Activated T-helper 1 cell treated with Interleukin-2 at 50 U/mL for 16 hours (primary cell): ENCODE results near the gene PARP3.

Source experiments
- DNase-seq: peaks from one replicate; pipeline ENCODE4 v3.0.0-alpha.2; 2020; ENCODE audit warnings: low read depth

The PARP3 gene

DNA sequence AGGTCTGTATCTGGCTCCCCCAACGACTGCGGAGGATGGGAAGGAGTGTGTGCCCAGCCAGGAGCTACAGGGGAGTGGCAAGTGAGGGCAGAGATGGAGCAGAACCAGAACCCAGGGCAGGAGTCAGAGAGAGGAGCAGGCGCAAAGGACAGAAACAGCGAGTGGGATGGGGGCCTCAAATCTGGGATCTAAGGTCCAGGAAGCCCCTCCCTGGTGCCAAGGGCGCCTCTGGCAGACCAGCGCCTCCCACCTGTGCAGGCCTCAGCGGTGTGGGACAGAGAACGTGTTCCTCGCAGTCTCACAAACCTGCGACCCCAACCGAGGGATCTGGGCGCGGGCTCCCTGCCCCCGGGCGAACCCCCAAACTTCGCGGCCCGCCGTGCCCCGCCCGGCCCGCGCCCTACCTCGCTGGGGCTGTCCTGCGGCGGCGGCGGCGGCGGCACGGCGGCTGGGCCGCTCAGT is 24.8 kb downstream of the PARP3 start:
- no peak for DNase-seq

DNA sequence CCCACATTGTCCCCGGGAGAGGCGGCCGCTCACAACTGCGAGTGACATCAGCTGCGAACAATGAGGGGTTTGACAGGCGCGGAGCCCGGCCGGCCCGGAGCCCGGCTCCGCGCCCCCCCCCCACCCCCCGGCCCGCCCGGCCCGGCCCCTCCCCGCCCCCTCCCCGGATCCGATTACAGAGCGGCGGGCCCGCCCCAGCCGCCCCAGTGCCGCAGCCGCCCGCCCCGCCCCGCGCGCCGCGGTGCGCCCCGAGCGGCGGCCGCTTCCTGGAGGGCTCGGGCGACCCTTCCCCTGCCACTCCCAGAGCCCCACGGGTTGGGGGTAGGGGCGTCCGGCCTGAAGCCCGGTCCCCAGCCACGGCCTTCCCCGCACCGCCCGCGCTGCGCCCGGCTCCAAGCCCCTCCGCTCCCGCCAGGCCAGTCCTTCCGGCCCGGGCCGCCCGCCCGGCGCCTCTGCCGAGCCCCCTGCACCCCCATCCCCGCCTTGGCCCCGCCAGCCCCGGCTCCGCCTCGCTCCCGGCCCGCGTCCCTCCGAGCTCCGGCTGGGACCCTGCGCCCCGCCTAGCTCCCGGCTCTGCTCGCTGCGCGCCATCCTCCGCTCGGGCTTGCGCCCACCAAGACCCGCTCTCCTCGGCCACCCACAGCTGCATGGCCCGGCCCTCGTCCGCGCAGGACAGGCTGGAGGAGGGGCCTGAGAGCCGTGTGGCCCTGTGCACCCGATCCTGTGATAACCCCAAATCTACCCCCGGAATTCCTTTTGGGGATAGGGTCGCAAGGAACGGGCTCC is 25.4 kb downstream of the PARP3 start, which contains the start of gene PCBP4:
Gene PCBP4, minus strand, starts transcription at position 71 of the 786 bp plus-strand sequence. CDS start 6,214 bp downstream, outside the sequence.
- DNase-seq: peak; percentile 30

DNA sequence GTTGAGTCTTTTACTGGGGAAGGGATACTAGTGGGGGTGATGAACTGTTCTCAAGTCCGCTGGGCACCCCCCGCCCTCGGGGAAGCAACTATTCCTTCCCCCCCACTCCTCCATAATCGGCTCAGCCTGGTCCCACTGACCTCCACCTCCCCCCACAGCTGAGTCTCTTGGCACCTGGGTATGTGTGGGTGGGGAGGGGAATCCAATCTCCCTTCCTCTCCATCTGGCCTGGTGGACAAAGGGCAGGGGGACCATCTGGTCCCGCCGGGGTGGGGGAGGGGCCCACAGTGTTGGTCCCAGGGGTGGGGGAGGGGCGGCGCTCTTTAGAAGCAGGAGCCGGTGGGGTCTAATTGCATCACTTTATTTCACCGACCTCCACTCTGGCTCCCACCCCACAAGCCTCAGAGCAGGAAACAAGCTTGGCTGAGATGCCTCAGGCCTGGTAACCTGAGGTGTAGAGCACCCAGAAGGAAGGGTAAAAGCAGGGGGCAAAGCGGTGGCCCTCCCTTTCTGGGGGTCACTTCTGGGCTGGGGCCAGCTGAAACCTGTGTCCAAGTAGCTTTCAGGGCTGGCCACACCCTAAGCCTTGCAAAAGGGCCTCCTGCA is 26.1 kb downstream of the PARP3 start:
- DNase-seq: no peak

DNA sequence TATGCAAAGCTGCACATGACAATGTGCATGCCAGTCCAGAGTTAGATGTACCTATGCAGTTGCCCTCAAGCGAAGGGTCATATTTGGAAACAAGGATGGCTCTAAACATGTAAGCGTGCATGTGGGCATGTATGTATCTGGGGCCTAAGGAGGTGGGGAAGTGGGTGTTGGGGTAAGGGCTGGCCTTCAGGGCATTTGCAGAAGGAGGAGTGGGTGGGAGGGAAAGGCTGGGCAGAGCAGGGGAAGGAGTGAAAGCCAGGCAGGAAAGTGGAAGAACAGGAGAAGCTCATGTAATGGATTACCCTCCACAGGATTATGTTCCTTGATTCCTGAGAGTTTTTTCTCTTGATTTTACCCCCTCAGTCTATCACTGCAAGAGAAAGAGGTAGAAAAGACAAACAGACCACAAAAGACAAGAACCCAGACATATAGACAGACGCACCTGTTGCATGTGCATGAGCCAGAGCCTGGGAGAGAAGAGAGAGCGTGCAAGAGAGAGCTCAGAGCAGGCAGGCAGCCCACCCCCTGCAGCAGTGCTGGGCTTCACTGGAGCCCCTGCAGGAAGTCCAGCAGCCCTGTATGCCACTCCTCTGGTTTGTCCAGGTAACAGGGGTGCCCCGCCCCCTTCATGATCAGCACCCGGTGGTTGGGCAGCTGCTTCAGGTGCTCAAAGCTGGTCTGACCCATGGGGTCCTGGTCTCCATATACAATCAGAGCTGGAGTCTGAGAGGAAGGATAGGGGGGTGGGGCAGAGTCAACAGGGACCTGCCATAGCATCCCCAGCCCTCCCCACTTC is 26.9 kb downstream of the PARP3 start:
- DNase-seq: no peak

DNA sequence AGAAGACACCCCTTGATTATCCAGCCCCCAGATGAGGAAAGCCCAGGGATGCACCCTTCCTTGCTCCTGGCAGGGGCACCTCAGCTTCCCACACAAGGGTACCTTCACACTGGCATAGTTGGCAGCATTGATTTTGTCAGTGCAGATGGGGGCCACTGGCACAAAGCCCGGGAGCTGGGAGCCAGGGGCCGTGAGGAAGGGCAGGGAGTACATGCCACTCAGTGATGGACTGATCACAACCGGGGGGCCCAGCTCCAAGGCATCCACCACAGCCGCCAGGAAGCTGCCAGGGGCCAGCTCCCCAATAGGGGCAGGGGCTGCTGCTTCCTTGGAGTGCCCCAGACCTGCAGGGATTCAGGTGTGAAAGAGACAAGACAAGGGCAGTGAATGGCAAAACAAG is 27.7 kb downstream of the PARP3 start:
- DNase-seq: no peak

DNA sequence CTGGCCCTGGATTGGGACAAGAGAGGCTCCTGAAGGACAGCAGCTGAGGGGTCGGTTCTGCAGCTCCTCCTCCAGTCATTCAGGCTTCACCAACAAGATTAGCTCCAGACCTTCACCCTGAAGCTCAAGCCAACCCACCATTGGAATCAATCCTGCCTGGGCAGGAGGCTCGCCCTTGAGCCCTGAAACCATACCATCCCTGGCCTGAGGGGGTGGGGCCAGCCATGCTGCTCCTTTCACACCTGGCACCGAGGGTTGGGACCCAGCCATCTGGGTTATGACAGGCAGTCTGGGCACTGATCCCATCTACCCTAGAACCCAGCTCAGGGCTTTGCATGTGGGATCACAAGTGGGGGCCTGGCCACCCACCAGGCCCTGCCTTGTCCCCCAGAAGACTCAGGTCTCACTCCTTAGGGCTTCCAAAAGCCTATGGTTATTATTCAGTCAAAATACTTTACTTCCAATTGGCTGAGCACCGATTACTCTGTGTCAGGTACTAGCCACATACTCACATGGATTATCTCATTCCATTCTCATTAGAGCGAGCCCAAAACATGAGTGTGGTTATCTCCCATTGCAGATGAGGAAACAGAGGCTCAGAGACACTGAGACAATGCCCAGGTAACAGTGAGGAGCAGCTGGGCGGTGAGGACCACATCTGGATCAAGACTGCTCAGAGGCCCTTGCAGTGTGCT is 28.6 kb downstream of the PARP3 start:
- DNase-seq: no peak

DNA sequence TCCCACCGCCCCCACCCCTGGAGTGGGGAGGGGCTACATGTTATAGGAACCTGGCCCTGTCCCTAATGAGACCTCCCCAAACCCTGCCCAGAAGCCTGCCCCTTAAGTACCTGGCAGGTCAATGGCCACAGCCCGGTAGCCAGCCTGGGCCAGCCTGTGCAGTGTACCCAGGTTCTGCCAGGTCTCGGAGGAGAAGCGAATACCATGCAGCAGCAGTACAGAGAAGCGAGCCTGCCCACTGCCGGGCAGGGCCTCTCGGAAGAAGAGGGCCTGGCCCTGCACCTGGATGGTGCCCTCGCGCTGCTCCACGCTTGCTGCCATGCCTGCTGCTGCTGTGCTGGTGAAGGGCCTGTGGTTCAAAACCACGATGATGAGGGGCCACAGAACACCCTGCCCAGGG is 29.2 kb downstream of the PARP3 start:
- no peak for DNase-seq

DNA sequence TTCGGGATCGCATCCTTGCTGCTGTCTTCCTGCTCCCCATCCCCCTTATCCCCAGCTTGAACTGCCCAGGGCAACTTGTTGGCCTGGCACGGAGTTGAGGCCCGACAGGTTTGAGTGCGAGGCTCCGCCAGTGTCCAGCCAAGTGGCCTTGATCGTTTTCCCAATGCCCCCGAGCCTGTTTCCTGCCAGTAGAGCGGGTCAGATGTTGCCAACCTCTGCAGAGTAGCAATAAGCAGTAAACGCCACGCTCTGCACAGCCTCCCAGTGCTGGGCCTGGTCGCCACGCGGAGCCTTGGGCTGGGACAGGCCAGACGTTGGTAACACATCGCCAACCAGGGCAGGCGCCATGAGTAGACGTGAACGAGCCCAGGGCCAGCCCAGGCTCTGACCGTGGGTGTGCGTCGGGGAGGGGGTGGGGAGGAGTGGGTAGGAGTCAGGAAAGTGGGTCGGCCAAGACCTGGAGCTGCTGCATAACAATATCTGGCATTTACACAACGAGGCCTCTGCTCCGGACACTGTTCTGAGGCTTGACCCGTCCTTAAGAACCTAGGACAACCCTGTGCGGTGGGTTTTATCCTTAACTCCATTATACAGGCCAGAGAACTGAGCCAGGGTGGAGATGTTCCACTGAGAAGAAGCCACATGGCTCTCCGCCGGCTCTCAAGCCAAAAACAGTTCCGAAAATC is 32.3 kb downstream of the PARP3 start:
- DNase-seq: no peak

DNA sequence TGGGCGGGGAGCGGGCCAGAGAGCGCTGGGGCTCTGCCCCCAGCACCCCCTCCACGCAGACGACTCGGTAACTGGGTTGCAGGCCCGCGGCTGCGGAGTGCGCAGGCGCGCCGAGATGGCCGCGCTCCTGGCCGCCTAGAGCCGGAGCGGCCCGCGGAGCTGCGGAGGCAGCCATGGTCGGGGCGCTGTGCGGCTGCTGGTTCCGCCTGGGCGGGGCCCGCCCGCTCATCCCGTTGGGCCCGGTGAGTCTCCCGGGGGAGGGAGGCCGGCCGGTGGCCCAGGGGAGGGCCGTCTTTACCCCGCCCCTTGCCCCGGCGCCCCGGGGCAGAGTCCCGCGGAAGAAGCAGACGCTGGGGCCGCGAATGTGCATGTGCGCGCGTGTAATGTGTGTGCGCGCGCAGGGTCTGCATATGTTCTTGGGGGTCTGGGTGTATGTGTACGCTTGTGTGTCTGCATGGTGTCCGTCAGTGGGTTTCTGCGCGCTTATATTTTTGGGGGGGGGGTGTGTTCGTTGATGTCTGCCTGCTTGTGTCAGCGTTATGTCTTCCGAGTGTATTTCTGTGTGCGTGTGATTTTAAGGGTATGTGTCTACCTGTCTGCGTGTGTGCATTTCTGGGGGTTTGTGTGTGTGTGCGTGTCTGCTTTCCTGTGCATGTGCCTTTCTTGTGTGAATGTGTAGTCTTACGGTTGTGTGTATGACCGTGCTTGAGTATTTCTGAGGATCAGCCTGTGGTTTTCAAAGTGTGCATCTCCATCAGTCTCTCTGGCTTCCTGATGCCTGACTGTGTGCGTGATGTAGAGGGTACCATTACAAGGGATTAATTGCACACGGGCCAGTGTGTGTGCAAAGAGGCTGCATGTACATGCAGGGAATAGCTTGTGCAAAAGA is 33.0 kb downstream of the PARP3 start, which contains the start of gene ABHD14A:
Gene ABHD14A, plus strand, starts transcription at position 102 of the 889 bp plus-strand sequence. Its CDS starts 72 bp downstream, at position 174.
- DNase-seq: peak; percentile 69

DNA sequence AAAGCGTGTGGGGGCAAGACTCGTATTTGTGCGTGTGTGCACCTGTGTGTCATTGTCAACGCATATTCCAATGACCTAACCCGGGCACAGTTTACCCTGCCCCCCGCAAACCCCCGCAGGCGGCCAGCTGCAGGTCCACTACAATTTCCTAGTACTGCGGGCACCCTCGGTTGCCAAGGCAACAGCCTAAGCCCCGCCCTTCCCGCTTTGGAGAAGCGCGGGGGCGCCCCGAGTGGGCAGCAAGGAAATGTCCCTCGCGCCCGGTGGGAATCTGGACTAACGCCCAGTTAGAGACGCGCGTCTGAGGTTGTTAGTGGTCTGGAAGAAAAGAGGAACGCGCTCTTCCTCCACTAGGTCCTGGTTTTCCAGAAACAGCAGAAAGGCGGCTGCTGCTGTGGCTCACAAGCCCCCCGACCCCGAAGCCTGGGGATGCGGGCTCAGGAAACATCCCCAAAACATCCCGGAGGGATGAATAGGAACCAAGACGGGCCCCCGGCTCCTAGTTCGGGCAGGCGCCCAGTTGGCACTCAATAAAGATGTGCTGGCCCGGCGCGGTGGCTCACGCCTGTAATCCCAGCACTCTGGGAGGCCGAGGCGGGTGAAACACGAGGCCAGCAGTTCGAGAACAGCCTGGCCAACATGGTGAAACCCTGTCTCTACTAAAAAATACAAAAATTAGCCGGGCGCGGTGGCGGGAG is 33.8 kb downstream of the PARP3 start:
- no peak for DNase-seq

DNA sequence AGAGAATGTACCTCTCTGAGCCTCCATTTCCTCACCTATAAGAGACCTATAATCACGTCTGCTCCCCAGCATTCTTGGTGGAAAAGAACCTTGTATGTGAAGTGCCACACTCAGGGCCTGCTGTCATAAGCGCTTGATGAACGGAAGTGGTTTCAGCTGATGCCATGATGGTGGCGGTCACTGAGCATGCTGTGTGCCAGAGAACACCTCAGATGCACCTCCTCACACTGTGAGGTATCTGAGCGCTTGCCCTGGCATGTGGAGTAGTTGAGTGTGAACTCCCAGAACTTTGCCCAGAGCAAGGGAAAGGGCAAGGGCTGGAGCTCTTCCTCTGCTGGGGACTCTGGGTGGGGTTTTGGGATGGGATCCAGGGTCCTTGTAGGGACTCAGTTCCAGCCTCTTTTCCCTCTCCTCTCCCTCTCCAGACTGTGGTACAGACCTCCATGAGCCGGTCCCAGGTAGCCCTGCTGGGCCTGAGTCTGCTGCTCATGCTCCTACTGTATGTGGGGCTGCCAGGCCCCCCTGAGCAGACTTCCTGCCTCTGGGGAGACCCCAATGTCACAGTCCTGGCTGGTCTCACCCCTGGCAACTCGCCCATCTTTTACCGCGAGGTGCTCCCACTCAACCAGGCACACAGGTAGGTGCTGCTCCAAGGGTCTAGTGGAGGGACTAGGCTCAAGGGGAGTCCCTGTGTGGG is 35.4 kb downstream of the PARP3 start:
- no peak for DNase-seq

DNA sequence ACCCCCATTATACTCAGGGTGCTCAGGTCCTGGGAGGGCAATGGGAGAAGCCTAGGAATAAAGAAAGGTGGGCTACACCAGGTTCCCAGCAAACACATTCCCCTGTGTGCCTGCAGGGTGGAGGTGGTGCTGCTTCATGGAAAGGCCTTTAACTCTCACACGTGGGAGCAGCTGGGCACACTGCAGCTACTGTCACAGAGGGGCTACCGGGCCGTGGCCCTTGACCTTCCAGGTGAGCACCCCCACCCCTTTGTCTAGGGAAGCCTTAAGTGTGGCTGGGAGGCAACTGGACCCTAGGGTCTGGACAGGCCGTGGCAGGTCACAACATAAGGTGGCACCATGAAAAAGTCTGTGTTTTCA is 36.0 kb downstream of the PARP3 start:
- DNase-seq: no peak

DNA sequence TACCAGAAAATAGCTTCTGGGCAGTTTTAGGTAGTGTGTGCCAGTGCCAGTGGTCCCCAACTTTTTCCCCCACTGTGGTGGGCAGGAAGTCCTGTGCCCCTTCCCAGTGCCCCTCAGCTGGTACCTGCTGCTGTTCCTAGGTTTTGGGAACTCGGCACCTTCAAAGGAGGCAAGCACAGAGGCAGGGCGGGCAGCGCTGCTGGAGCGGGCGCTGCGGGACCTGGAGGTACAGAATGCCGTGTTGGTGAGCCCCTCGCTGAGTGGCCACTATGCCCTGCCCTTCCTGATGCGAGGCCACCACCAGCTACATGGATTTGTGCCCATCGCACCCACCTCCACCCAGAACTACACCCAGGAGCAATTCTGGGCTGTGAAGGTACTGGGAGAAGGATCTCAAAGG is 38.1 kb downstream of the PARP3 start:
- no peak for DNase-seq

DNA sequence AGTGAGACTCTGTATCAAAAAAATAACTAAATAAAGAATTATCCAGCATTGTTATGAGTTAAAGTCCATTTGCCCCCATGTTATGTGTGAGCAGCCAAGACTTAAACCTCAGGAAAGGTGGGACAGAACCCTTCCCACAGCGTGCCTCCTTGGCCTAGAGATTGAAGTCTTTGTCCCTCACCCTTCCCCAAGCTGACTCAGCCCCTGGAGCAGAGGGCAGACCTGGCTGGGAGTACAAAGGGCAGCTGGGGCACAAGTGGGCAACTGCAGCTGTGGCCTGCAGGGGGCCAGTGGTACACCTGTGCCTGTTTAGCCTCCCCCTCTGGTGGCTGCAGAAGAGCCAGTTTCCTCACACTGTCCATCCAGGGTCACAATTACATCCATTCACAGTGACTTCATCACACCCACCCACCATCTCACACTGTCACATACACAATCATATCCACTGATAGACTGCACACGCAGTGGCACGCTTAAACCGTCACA is 40.2 kb downstream of the PARP3 start:
- DNase-seq: no peak

DNA sequence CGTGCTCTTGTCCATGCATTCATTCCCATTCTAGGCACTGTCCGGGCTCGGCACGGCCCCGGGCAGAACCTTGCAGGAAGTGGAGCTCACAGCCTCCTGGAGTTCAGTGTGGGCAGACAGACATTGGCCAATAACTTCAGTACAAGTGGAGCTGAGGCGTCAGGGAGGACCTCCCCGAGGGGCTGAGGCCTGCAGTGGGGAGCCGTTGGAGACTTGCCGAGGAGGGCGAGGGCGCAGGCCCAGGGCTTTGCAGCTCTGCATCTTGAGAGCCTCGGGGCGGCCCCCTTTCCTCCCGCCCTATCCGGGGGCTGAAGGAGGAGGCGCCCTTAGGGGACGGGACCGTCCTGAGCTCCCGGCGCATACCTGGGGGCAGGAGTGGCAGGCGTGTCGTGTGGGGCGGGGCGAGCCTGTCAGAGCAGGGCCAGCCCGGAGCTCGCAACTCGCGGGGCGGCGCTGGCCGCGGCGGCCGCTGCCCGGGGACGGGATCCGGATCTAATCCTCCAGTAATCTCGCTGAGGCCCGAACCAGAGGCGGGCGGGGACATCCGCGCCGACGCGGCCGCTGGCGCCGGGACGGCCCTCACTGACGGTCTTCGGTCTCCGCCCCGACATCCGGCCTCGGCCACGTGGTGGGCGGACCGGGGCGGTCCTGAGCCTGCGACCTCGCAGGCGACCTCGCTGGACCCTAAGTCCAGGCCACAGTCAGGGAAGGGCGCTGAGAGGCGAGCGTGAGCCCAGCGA is 40.8 kb downstream of the PARP3 start, which contains the start of gene ACY1:
Gene ACY1, plus strand, starts transcription at position 698 of the 740 bp plus-strand sequence. CDS start 530 bp downstream, outside the sequence.
- DNase-seq: peak; percentile 52

DNA sequence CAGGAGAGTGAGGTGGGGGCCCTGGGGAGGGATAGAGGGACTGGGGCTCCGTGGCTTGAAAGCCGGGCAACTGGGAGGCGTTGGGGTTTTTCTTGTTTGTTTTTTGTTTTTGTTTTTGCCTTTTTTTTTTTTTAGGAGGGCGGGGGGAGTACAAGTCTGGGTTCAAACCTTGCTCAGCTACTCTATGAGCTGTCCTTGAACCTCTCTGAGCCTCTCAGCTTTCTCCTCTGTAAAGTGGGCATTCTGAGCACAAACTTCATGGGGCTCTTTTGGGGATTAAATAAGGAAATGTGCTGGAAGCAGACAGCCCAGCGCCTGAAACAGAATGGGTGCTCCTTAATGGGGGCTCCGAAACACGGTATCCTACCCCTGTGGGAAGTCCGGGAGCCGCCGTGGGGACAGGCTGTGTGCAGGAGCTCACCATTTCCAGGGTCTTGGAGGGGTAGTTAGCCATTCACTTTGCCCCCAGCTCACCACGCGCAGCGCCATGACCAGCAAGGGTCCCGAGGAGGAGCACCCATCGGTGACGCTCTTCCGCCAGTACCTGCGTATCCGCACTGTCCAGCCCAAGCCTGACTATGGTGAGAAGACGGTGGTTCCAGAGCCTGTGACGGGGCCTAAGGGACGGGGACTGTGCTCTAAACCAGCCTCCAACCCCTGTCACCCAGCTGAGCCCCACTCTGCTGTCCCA is 41.6 kb downstream of the PARP3 start:
- DNase-seq: no peak

DNA sequence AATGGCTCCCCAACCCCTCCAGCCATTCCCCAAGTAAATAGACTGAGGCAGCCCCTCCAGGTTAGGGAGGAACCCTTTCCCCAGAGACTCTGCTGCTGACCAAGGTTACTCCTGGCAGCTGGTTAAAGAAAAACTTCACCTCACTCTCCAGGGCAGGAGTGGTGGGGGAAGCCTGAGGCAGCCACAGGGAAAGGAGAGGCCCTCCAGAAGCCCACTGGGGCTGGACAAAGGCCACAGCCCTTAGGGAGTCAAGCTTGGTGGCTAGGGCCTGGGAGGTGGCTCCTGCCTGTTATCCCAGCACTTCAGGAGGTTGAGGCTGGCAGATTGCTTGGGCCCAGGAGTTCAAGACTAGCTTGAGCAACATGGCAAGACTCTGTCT is 42.1 kb downstream of the PARP3 start:
- no peak for DNase-seq

DNA sequence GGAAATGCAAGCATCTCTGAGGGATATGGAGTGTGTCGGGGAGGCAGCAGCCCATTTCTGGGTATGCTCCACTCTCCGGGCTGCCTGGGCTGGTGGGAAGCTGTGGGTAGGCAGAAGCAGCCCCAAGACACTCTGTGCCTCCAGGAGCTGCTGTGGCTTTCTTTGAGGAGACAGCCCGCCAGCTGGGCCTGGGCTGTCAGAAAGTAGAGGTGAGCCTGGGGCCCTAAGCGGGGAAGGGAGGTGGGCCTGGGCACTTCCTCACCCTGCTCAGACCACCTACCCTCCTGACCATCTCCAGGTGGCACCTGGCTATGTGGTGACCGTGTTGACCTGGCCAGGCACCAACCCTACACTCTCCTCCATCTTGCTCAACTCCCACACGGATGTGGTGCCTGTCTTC is 42.9 kb downstream of the PARP3 start:
- DNase-seq: no peak
